Measurements from ENCODE around the gene GPR161.
A peak's percentile ranks its signal among the peaks of the same experiment; 100 is the strongest.

Gene GPR161

DNA sequence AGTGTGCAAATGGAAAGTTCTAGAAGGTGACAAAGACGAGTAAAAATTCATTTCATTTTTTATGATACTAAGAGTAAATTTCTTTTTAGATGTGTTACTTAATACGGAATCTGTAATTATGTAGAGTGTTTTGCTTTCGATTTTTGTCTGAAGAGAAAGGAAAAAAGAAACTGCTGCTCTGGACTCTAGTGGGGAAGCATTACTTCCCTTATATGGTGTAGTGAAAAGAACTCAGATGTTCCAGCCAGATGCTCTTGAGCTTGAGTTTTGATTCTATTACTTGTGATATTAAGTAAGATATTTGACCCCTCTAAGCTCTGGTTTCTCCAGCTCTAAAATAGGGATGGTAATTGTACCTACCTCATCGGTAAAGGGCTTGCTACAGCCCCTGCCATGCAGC is 12.2 kb upstream of the GPR161 start:
- DNase-seq (ENCODE audit: low read depth), result no peak
- TF ChIP-seq, protein P1, sequence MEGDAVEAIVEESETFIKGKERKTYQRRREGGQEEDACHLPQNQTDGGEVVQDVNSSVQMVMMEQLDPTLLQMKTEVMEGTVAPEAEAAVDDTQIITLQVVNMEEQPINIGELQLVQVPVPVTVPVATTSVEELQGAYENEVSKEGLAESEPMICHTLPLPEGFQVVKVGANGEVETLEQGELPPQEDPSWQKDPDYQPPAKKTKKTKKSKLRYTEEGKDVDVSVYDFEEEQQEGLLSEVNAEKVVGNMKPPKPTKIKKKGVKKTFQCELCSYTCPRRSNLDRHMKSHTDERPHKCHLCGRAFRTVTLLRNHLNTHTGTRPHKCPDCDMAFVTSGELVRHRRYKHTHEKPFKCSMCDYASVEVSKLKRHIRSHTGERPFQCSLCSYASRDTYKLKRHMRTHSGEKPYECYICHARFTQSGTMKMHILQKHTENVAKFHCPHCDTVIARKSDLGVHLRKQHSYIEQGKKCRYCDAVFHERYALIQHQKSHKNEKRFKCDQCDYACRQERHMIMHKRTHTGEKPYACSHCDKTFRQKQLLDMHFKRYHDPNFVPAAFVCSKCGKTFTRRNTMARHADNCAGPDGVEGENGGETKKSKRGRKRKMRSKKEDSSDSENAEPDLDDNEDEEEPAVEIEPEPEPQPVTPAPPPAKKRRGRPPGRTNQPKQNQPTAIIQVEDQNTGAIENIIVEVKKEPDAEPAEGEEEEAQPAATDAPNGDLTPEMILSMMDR (conservative IDR thresholded peaks at IDR 0.05; ENCODE audit: control insufficient read depth, insufficient read depth, low read depth, low read length), result no peak
- H3K4me3 ChIP-seq (ENCODE audit: control insufficient read depth, low read depth, low read length), result no peak overlapping the region

DNA sequence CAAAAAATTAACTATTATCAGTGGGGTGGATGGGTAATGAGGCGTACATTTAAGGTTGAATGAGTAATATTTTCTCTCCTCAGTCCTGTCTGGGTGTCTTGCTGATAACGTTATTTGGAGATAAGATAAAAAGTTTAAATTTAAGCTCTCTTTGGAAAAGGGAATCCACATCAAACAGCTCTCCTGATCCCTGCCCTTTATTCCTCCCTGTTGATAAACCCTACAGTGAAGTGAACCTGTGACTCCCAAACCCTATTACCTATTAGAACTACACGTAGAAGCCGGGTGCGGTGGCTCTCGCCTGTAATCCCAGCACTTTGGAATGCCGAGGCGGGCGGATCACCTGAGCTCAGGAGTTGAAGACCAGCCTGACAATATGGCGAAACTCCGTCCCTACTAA is 9.9 kb upstream of the GPR161 start:
- no peak for DNase-seq (ENCODE audit: low read depth)
- no peak overlapping the region for H3K4me3 ChIP-seq (ENCODE audit: control insufficient read depth, low read depth, low read length)
- TF ChIP-seq, protein P1 (conservative IDR thresholded peaks at IDR 0.05; ENCODE audit: control insufficient read depth, insufficient read depth, low read depth, low read length), result no peak

DNA sequence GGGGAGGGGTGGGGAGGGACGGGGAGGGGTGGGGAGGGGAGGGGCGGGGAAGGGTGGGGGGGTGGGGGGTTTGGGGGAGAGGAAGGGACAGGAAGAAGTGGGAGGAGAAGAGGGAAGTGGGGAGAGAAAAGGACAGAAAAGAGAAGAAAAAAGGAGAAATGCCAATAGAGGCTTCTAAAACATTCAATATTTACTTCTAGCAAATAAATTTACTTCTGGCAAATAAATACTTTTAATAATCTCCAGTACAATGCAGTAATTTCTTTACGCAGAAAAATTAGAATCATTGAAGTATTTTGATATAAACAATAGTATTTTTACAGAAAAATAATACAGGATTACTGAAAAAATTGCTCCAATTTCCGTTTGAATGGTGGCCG is 9.4 kb upstream of the GPR161 start:
- TF ChIP-seq, protein P1 (conservative IDR thresholded peaks at IDR 0.05; ENCODE audit: control insufficient read depth, insufficient read depth, low read depth, low read length), result no peak
- DNase-seq (ENCODE audit: low read depth), result no peak
- no peak overlapping the region for H3K4me3 ChIP-seq (ENCODE audit: control insufficient read depth, low read depth, low read length)

DNA sequence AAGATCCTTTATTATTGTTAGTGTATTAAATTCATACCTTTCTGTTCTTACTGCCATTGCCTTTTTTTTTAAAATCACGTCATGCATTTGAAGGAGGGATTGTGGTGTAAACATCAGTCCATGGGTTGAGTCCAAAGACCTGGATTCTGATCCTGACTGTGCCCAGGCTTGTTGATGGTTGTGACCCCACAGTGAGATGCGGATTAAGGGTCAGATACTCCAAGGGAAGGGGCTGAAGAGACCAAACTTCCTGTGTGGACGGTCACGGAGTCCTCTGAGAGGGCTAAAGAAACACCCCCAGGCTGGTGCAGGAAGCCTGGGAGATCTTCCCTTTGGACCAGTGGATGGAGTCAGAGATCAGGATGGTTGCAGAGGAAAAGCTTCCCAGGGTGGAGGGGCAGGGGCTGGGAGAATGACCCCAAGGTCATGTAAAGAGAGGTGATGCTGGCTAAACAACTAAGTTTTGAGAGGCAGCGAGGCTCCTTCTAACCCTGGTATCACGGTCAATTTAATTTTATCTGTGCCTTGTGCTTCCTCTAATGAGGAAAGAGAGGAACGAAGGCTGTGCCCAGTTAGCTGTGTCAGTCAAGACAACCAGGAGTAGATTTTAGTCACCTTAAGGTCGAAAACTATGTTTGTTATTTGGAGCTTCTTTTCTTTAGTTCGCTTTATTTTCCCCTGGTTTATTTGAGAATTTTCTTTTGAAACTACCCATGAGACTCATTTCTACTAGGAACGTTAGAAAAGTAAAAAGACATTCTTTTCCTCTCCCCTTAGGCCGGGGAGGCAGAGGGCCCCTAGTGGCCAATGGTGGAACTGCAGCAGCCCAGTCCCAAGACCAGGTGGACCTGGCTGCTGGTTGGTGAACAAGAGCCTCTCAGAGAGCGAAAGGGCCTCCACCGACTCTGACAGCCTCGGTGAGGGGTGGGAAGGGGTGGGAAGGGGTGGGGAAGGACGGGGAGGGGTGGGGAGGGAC is 8.7 kb upstream of the GPR161 start:
- TF ChIP-seq, protein P1 (conservative IDR thresholded peaks at IDR 0.05; ENCODE audit: control insufficient read depth, insufficient read depth, low read depth, low read length), result peak; percentile 99
- DNase-seq (ENCODE audit: low read depth), result peak; percentile 81
- H3K4me3 ChIP-seq (ENCODE audit: control insufficient read depth, low read depth, low read length), result no peak overlapping the region

DNA sequence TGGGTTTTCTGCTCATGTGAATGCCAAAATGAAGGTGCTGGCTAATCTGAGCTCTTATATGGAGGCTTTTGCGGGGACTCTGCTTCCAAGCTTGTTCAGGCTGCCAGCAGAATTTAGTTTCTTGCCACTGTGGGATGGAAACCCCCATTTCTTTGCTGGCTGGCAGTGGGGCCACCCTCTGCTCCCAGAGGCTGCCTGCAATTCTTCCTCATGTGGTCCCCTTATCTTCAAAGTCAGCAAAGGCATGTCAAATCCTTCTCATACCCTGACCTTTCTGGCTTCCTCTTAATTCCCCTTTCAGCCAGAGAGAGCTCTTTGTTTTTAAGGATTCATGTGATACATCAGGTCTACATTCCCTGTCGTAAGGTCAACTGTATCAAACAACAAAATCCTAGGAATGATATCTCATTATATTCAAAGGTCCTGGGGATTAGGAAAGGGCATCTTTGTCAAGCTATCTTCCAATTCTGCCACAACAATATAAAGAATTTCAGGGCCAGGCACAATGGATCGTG is 5.2 kb upstream of the GPR161 start:
- no peak for DNase-seq (ENCODE audit: low read depth)
- H3K4me3 ChIP-seq (ENCODE audit: control insufficient read depth, low read depth, low read length), result no peak overlapping the region
- TF ChIP-seq, protein P1 (conservative IDR thresholded peaks at IDR 0.05; ENCODE audit: control insufficient read depth, insufficient read depth, low read depth, low read length), result no peak

DNA sequence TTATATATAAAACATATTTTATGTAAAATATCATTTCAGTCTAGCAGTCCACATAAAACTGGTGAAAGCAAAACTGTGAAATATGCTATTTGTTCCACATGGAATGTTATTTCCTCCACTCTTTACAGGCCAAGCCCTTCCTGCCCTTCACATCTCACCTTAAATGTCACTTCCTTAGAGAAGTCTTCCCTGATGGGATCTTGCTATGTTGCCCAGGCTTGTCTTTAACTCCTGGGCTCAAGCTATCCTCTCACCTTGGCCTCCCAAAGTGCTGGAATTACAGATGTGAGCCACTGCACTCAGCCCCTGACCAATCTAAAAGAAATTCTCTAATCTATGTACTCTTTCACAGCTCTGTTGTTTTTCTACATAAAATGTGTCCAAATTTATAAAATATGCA is 2.3 kb upstream of the GPR161 start:
- H3K4me3 ChIP-seq (ENCODE audit: control insufficient read depth, low read depth, low read length), result no peak overlapping the region
- TF ChIP-seq, protein P1 (conservative IDR thresholded peaks at IDR 0.05; ENCODE audit: control insufficient read depth, insufficient read depth, low read depth, low read length), result no peak
- DNase-seq (ENCODE audit: low read depth), result no peak

Measured in fibroblast of mammary gland (primary cell).